Hepatocyte (in vitro differentiated cells): ENCODE results near the gene CD81. TPM values are rescaled to one million over a fixed set of nuclear protein-coding genes. Genes with fewer than 3 reads are reported as not detected.

ENCODE experiments used
- DNase-seq: peaks from one replicate; pipeline ENCODE4 v3.0.0-alpha.2; 2016; ENCODE audit warnings: low spot score
- H2AFZ ChIP-seq: fragments of 200-600 bp; sonication (generic); 2 replicates; pipeline ENCODE4 v1.6.0; 2016; ENCODE audit warnings: antibody characterized with exemption, mild to moderate bottlenecking
- H3K27ac ChIP-seq: fragments of 200-600 bp; sonication (generic); 2 replicates; pipeline ENCODE4 v1.5.1; 2016; ENCODE audit warnings: mild to moderate bottlenecking
- H3K27me3 ChIP-seq: fragments of 200-600 bp; sonication (generic); 2 replicates; pipeline ENCODE4 v1.6.1; 2016
- H3K36me3 ChIP-seq: fragments of 200-600 bp; sonication (generic); replicated peaks from 2 replicates; pipeline ENCODE4 v1.5.1; 2016; ENCODE audit warnings: low read depth; ENCODE audit not compliant: insufficient read depth
- H3K4me1 ChIP-seq: fragments of 200-600 bp; sonication (generic); 2 replicates; pipeline ENCODE4 v1.5.1; 2016; ENCODE audit warnings: mild to moderate bottlenecking, moderate library complexity; ENCODE audit not compliant: insufficient read depth
- H3K4me2 ChIP-seq: fragments of 200-600 bp; sonication (generic); 2 replicates; pipeline ENCODE4 v1.6.0; 2016
- H3K4me3 ChIP-seq: fragments of 200-600 bp; sonication (generic); 2 replicates; pipeline ENCODE4 v1.5.1; 2016; ENCODE audit warnings: mild to moderate bottlenecking
- H3K79me2 ChIP-seq: fragments of 200-600 bp; sonication (generic); 2 replicates; pipeline ENCODE4 v1.6.0; 2017; ENCODE audit warnings: mild to moderate bottlenecking
- H3K9me2 ChIP-seq: fragments of 200-600 bp; sonication (generic); replicated peaks from 2 replicates; pipeline ENCODE4 v1.6.0; 2017; ENCODE audit warnings: mild to moderate bottlenecking; ENCODE audit not compliant: insufficient read depth
- H3K9me3 ChIP-seq: fragments of 200-600 bp; sonication (generic); 2 replicates; pipeline ENCODE4 v1.5.1; 2016; ENCODE audit warnings: low read depth, mild to moderate bottlenecking
- H4K20me1 ChIP-seq: fragments of 200-600 bp; sonication (generic); 2 replicates; pipeline ENCODE4 v1.6.0; 2016; ENCODE audit warnings: mild to moderate bottlenecking; ENCODE audit not compliant: insufficient read depth, poor library complexity, severe bottlenecking
- CTCF ChIP-seq: fragments of 200-600 bp; sonication (generic); IDR thresholded peaks from 2 replicates; pipeline ENCODE4 v1.5.1; 2016; ENCODE audit warnings: antibody characterized with exemption, mild to moderate bottlenecking; ENCODE audit not compliant: poor library complexity
- EZH2 ChIP-seq: fragments of 200-600 bp; sonication (generic); IDR thresholded peaks from 2 replicates; pipeline ENCODE4 v1.6.1; 2016; ENCODE audit warnings: antibody characterized with exemption, mild to moderate bottlenecking, borderline replicate concordance
- EZH2phosphoT487 ChIP-seq: fragments of 200-600 bp; sonication (generic); IDR thresholded peaks from one replicate; pipeline ENCODE4 v1.6.1; 2018; ENCODE audit warnings: antibody characterized with exemption, mild to moderate bottlenecking, low read depth, moderate library complexity; ENCODE audit not compliant: unreplicated experiment, severe bottlenecking
- WGBS: methylation state at CpG from one replicate; pipeline ENCODE4 v1.1.6; 2016; ENCODE audit warnings: low lambda C conversion rate; ENCODE audit errors: missing lambda C conversion rate; 5-methylcytosine and 5-hydroxymethylcytosine counted together
- polyA plus RNA-seq: library from polyadenylated mRNA; unstranded; fragments of >200 nt; fragmentation: Nextera tagmentation; extraction: Ambion mirVana; gene quantifications from 2 replicates; pipeline ENCODE4 v1.2.1, GENCODE V29; 2016
- total RNA-seq: library from RNA; depleted of rRNA; stranded (reverse); fragments of >200 nt; gene quantifications from 2 replicates; pipeline ENCODE4 v1.2.3, GENCODE V29; 2014

CD81 gene
- total and polyA plus RNA-seq, 2 experiments from 2014 or later = 233 to 472 TPM

- H4K20me1 ChIP-seq = no peaks in the 10 kb centered on the region
- no peak overlapping the region for H3K27ac ChIP-seq
- H3K36me3 ChIP-seq = no peaks in the 10 kb centered on the region
- H3K79me2 ChIP-seq = peaks cover 22% of the 10 kb centered on the region
- H3K4me3 ChIP-seq = no peak overlapping the region
- no peak for TF ChIP-seq EZH2
- no peak for TF ChIP-seq EZH2phosphoT487
- TF ChIP-seq CTCF = no peak
- peaks cover 21% of the 10 kb centered on the region for H3K4me1 ChIP-seq
- no peak overlapping the region for H2AFZ ChIP-seq
- H3K9me2 ChIP-seq = no peaks in the 10 kb centered on the region
- 95% methylated on average over 13 of the region's 13 CpGs for WGBS
- no peak for DNase-seq
- H3K4me2 ChIP-seq = peak overlapping the region; percentile 94
- no peaks in the 10 kb centered on the region for H3K27me3 ChIP-seq
- H3K9me3 ChIP-seq = no peaks in the 10 kb centered on the region
Observed at GRCh38 chr11:2402106-2402505, 25.0 kb downstream of the CD81 start.

- no peaks in the 10 kb centered on the region for H3K9me2 ChIP-seq
- no peak for DNase-seq
- no peak overlapping the region for H2AFZ ChIP-seq
- H3K36me3 ChIP-seq = no peaks in the 10 kb centered on the region
- H3K9me3 ChIP-seq = no peaks in the 10 kb centered on the region
- WGBS = 93% methylated on average over 31 of the region's 31 CpGs
- peaks cover 21% of the 10 kb centered on the region for H3K4me1 ChIP-seq
- H4K20me1 ChIP-seq = no peaks in the 10 kb centered on the region
- H3K27me3 ChIP-seq = no peaks in the 10 kb centered on the region
- H3K4me3 ChIP-seq = no peak overlapping the region
- no peak overlapping the region for H3K27ac ChIP-seq
- no peak overlapping the region for H3K4me2 ChIP-seq
- H3K79me2 ChIP-seq = peaks cover 22% of the 10 kb centered on the region
- no peak for TF ChIP-seq CTCF
- TF ChIP-seq EZH2 = no peak
- no peak for TF ChIP-seq EZH2phosphoT487
Observed at GRCh38 chr11:2402890-2403645, 26.0 kb downstream of the CD81 start.

- H3K79me2 ChIP-seq = peaks cover 16% of the 10 kb centered on the region
- no peak overlapping the region for H3K4me3 ChIP-seq
- no peaks in the 10 kb centered on the region for H3K27me3 ChIP-seq
- DNase-seq = no peak
- H3K4me2 ChIP-seq = no peak overlapping the region
- H3K9me3 ChIP-seq = no peaks in the 10 kb centered on the region
- H3K4me1 ChIP-seq = peaks cover 24% of the 10 kb centered on the region
- no peaks in the 10 kb centered on the region for H3K36me3 ChIP-seq
- H3K9me2 ChIP-seq = no peaks in the 10 kb centered on the region
- H2AFZ ChIP-seq = no peak overlapping the region
- no peak for TF ChIP-seq EZH2phosphoT487
- no peak for TF ChIP-seq EZH2
- TF ChIP-seq CTCF = no peak
- H4K20me1 ChIP-seq = no peaks in the 10 kb centered on the region
- no peak overlapping the region for H3K27ac ChIP-seq
- 93% methylated on average over 12 of the region's 12 CpGs for WGBS
Observed at GRCh38 chr11:2404735-2405196, 27.7 kb downstream of the CD81 start.
